Right lobe of liver (tissue), 6 donors: Measurements from ENCODE around the gene COPA. TPM values are rescaled to one million over a fixed set of nuclear protein-coding genes. Genes with fewer than 3 reads are reported as not detected.

Source experiments
- ATAC-seq, 4 donors: fragments of 200-7000 bp; cut with Tn5 transposase; one replicate each; pipeline ENCODE4 v1.9.1; 2020; ENCODE audit warnings: mild to moderate bottlenecking in 4 of 4, moderate library complexity in 4 of 4
- DNase-seq, 3 donors: peaks; one replicate each; pipeline ENCODE4 v3.0.0-alpha.2; 2020
- H3K27ac ChIP-seq, 3 donors: fragments of 200-600 bp; one replicate each; pipeline ENCODE4 v1.8.0; 2022
- H3K27me3 ChIP-seq, 2 donors: fragments of 200-600 bp; one replicate each; pipeline ENCODE4 v1.8.0; 2022
- H3K36me3 ChIP-seq, 4 donors: fragments of 200-600 bp; sonication (generic) in 1 of 4; one replicate each; pipeline versions ENCODE4 v1.5.1 to v1.8.0; 2017 to 2022; ENCODE audit warnings: control low read depth in 1 of 4
- H3K4me1 ChIP-seq, 4 donors: fragments of 200-600 bp; sonication (generic) in 1 of 4; one replicate each; pipeline versions ENCODE4 v1.5.1 to v1.8.0; 2017 to 2022; ENCODE audit warnings: control low read depth in 1 of 4
- H3K4me3 ChIP-seq, 3 donors: fragments of 200-600 bp; one replicate each; pipeline ENCODE4 v1.8.0; 2022
- H3K9me3 ChIP-seq, 4 donors: fragments of 200-600 bp; sonication (generic) in 1 of 4; one replicate each; pipeline versions ENCODE4 v1.5.1 to v1.8.0; 2017 to 2022; ENCODE audit warnings: control low read depth in 1 of 4
- CTCF ChIP-seq, 4 donors: fragments of 200-600 bp in 3 of 4; fragments of 450-650 bp in 1 of 4; IDR thresholded peaks; one replicate each; pipeline versions ENCODE4 v1.5.1 to v1.8.0; 2016 to 2022; ENCODE audit warnings: antibody characterized with exemption in 4 of 4, mild to moderate bottlenecking in 2 of 4
- POLR2A ChIP-seq: fragments of 450-650 bp; IDR thresholded peaks from one replicate; pipeline ENCODE4 v1.6.1; 2017; ENCODE audit warnings: antibody characterized with exemption, mild to moderate bottlenecking
- WGBS: methylation state at CpG from one replicate; pipeline ENCODE4 v1.1.6; 2018; ENCODE audit warnings: low coverage, low lambda C conversion rate; ENCODE audit not compliant: insufficient coverage; ENCODE audit errors: missing lambda C conversion rate; 5-methylcytosine and 5-hydroxymethylcytosine counted together
- intact Hi-C, 2 donors: fragments of 100-400 bp; cut with DNase I; formaldehyde crosslinking; loops; one replicate each; pipeline versions ENCODE4 v1.11.2 to v1.14.1; 2022
- total RNA-seq, 6 experiments: library from RNA; depleted of rRNA in 2 of 6; stranded (reverse); fragments of >200 nt in 2 of 6; fragmentation: NEBNext Ultra II Directional in 3 of 6; extraction: Animal tissue kit (Norgen Biotek cat#: 25700) in 3 of 6; gene quantifications; one replicate each; pipeline versions ENCODE4 v1.1.0 to v1.2.4, GENCODE V29; 2016 to 2023
- donor health status: DM: no; HTN: yes; CAD: no.
- donor health status: DM: no; HTN: no; CAD: no.
- donor health status: DM: no; HTN: no; CAD: no.
- donor health status: DM: no; HTN: yes; CAD: no.
- donor health status: DM: no; HTN: yes; CAD: no.

The COPA gene
- total RNA-seq, 6 experiments from 2014 or later = 75.5 to 109 (median 103) TPM

- Histone ChIP-seq H3K4me3 (no peak overlapping the region), H3K9me3 (no peaks in the 10 kb centered on the region), H3K4me1 (no peaks in the 10 kb centered on the region), H3K36me3 (no peaks in the 10 kb centered on the region), H3K27ac (no peak overlapping the region), H3K27me3 (no peaks in the 10 kb centered on the region)
- TF ChIP-seq CTCF (IDR thresholded peaks at IDR 0.05) (no peak), POLR2A (no peak)
- ATAC-seq (peak in 3 of 4 donors; percentile 6 to 20 (median 12)), DNase-seq (peak in 1 of 3 donors; percentile 37)
- intact Hi-C loops = loop anchor here (10.0 kb wide), 1 partner anchor 271 kb away; no protein-coding TSS in a partner anchor
- 2% methylated on average over 4 of the region's 9 CpGs for WGBS
These were observed 32.9 kb upstream of the COPA start for GRCh38 chr1:160375788-160376524.

- no peak for TF ChIP-seq POLR2A
- TF ChIP-seq CTCF (IDR thresholded peaks at IDR 0.05) = no peak
- no peaks in the 10 kb centered on the region for H3K27me3 ChIP-seq
- H3K27ac ChIP-seq = no peak overlapping the region
- DNase-seq (peak in 1 of 3 donors; percentile 8), ATAC-seq (no peak)
- no peak overlapping the region for H3K4me3 ChIP-seq
- H3K4me1 ChIP-seq = no peaks in the 10 kb centered on the region
- WGBS = 66% methylated on average over 6 of the region's 6 CpGs
- H3K9me3 ChIP-seq = no peaks in the 10 kb centered on the region
- intact Hi-C loops = loop anchor here (10.0 kb wide), 1 partner anchor 270 kb away; no protein-coding TSS in a partner anchor
- H3K36me3 ChIP-seq = no peaks in the 10 kb centered on the region
These were observed 31.5 kb upstream of the COPA start for GRCh38 chr1:160374306-160375110.

- Histone ChIP-seq H3K4me3 (no peak overlapping the region), H3K36me3 (no peaks in the 10 kb centered on the region), H3K9me3 (no peaks in the 10 kb centered on the region), H3K4me1 (no peaks in the 10 kb centered on the region), H3K27me3 (no peaks in the 10 kb centered on the region), H3K27ac (no peak overlapping the region)
- no peak for TF ChIP-seq POLR2A
- no peak for TF ChIP-seq CTCF (IDR thresholded peaks at IDR 0.05)
- WGBS = 67% methylated on average over 4 of the region's 4 CpGs
- DNase-seq (peak in 1 of 3 donors; percentile 1), ATAC-seq (no peak)
- intact Hi-C loops = loop anchor here (10.0 kb wide), 1 partner anchor 269 kb away; no protein-coding TSS in a partner anchor
These were observed 30.6 kb upstream of the COPA start for GRCh38 chr1:160373696-160374095.

GRCh38 chr1:160371756-160372155 is 28.7 kb upstream of the COPA start:
- DNase-seq (peak in 1 of 3 donors; percentile 20), ATAC-seq (no peak)
- 56% methylated on average over 4 of the region's 4 CpGs for WGBS
- intact Hi-C loops = loop anchor here (10.0 kb wide), 1 partner anchor 267 kb away; no protein-coding TSS in a partner anchor
- Histone ChIP-seq H3K36me3 (no peaks in the 10 kb centered on the region), H3K9me3 (no peaks in the 10 kb centered on the region), H3K4me3 (no peak overlapping the region), H3K27ac (no peak overlapping the region), H3K4me1 (no peaks in the 10 kb centered on the region), H3K27me3 (no peaks in the 10 kb centered on the region)
- TF ChIP-seq CTCF (IDR thresholded peaks at IDR 0.05) (no peak), POLR2A (no peak)
